Retinal pigment epithelial cell (primary cell): ENCODE data around the gene PRKAG3.

Experiments
- DNase-seq: peaks from one replicate; pipeline ENCODE4 v3.0.0-alpha.2; 2010; ENCODE audit warnings: low read depth
- H3K4me3 ChIP-seq: 2 replicates; pipeline ENCODE4 v1.5.1; 2011; ENCODE audit warnings: mild to moderate bottlenecking, low read length, control low read depth, moderate library complexity
- CTCF ChIP-seq: conservative IDR thresholded peaks from 2 replicates; pipeline ENCODE4 v1.5.1; 2011; ENCODE audit warnings: low read depth, low read length, control low read depth, inconsistent platforms

PRKAG3 gene

DNA sequence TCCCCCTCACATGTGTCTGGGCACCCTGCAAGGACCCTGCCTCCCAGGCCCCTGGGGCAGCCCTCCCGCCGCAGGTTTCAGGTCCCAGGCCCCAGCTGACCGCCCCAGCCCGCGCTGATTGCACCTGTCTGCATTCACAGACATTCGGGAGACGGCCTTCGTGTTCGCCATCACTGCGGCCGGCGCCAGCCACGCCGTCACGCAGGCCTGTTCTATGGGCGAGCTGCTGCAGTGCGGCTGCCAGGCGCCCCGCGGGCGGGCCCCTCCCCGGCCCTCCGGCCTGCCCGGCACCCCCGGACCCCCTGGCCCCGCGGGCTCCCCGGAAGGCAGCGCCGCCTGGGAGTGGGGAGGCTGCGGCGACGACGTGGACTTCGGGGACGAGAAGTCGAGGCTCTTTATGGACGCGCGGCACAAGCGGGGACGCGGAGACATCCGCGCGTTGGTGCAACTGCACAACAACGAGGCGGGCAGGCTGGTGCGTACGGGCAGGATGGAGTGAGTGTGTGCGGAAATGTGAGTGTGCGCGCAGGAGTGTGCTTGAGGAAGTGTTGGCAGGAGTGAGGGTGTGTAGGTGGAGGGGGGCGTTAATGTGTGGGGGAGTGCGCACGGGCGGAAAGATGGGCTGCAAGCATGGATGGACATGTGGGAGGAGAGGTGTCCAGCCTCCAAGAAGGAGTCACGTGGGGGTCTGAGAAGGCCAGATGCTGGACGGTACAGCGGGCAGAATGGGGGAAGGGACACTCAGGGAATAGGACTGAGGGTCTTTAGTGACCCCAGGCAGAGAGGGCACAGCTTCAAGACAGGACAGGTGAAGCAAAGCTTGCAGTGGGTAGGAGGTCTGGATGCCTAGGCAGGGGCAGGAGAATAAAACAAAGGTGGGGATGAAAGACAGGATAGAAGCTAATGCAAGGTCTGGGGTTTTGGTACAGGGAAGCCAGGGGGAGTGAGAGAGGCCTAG lies 40.0 kb upstream of the PRKAG3 start:
- H3K4me3 ChIP-seq: no peak overlapping the region
- no peak for TF ChIP-seq CTCF
- DNase-seq: no peak

DNA sequence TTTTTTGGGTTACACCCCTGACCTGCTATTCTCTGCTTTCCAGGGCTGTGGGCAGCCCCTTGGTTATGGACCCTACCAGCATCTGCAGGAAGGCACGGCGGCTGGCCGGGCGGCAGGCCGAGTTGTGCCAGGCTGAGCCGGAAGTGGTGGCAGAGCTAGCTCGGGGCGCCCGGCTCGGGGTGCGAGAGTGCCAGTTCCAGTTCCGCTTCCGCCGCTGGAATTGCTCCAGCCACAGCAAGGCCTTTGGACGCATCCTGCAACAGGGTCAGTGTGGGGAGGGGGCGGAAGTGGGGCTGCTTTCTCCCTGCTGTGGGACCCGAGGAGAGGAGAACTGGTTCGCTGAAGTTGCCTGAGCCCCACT lies 39.4 kb upstream of the PRKAG3 start:
- H3K4me3 ChIP-seq: no peak overlapping the region
- no peak for TF ChIP-seq CTCF
- no peak for DNase-seq

DNA sequence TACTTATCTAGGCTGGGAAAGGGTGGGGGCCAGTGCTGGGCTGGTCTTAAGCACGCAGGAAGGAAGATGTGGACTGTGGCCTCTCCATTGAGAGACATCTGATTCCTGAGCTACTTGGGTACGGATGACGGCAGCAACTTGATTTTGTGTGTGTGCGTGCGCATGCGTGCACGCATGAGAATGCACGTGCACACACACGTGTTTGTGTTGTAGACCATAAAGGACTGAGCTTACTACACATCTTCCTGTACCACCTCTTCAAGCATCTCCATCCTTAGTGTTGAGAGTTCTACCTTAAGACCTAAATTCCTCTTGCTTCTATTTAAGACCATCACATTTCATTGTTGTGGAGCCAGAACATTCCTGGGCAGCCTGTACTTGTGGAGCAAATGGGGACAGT lies 37.5 kb upstream of the PRKAG3 start:
- TF ChIP-seq CTCF: no peak
- no peak overlapping the region for H3K4me3 ChIP-seq
- DNase-seq: no peak

GRCh38 chr2:218867900-218868299 lies 36.3 kb upstream of the PRKAG3 start:
- no peak for TF ChIP-seq CTCF
- DNase-seq: no peak
- no peak overlapping the region for H3K4me3 ChIP-seq

- no peak for DNase-seq
- H3K4me3 ChIP-seq: no peak overlapping the region
- TF ChIP-seq CTCF: no peak
Measured at GRCh38 chr2:218865999-218866398, 34.4 kb upstream of the PRKAG3 start.

DNA sequence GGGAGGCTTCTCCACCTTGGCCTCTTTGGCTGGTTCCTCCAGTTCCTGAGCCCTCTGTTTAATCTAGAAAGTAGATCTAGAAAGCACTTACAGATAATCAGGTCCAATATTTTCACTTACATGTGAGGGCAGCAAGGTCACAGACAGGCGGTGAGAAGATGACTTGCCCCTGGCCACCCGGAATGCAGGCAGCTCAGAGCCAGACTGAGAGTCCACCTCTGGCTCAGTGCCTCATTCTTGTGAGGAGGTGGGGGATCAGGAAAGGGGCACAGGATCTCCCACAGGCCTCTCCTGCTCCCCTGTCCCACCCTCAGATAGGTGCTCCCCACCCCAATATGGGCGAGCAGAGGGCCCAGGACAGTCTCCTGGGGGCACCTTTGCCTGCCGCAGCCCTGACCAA lies 33.8 kb upstream of the PRKAG3 start:
- DNase-seq: no peak
- no peak for TF ChIP-seq CTCF

DNA sequence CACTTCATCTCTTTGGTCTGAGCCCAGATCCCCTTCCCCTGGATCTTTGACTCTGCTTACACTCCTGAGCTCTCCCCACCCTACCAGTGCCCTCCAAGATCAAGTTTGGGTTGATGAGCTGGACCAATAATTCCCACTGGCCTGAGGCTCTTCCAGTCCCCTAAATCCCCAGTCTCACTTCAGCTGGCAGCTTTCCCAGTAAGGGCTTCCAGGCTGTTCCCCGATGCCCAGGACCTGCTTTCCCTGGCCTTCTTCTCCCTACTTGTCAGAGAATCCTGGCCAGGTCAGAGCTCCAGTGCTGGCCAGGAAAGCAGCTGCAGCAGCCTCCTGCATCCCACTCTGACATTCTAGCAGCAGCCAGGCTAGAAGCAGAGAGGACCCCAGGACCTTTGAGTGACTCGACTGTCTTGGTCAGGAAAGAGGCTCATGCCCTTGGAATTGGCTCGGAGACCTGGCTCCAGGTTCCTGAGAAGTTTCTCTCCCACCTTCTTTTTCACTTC lies 31.5 kb upstream of the PRKAG3 start:
- TF ChIP-seq CTCF: no peak
- DNase-seq: no peak
- H3K4me3 ChIP-seq: no peak overlapping the region

More for the DNA sequence above, 33.8 kb upstream of the PRKAG3 start:
- H3K4me3 ChIP-seq: no peak overlapping the region
